K562 (cell line): ENCODE measurements around the gene ARPC1A. TPM values are rescaled to one million over a fixed set of nuclear protein-coding genes. Genes with fewer than 3 reads are reported as not detected.

Experiments
- ARNT ChIP-seq, 2 experiments: fragments of 450-650 bp; IDR thresholded peaks; 2 replicates each; pipeline ENCODE4 v1.6.1; 2016; ENCODE audit warnings: mild to moderate bottlenecking in 1 of 2
- BRD9 ChIP-seq: fragments of 450-650 bp; IDR thresholded peaks from 2 replicates; pipeline ENCODE4 v1.6.1; 2018; ENCODE audit warnings: low read depth; ENCODE audit not compliant: partially characterized antibody
- FUS ChIP-seq: fragments of 200-400 bp; formaldehyde crosslinking; optimal IDR thresholded peaks from 2 replicates; pipeline ENCODE3; 2017; ENCODE audit warnings: low read depth, low read length
- MTA3 ChIP-seq: fragments of 450-650 bp; formaldehyde crosslinking; IDR thresholded peaks from 2 replicates; pipeline ENCODE4 v1.6.1; 2017; ENCODE audit warnings: mild to moderate bottlenecking, borderline replicate concordance
- POLR2AphosphoS2 ChIP-seq: IDR thresholded peaks from 2 replicates; pipeline ENCODE4 v1.6.1; 2012; ENCODE audit warnings: low read length, improper control_type of control experiment
- PYGO2 ChIP-seq: fragments of 450-650 bp; IDR thresholded peaks from 2 replicates; pipeline ENCODE4 v1.6.1; 2016; ENCODE audit warnings: mild to moderate bottlenecking, missing genetic modification characterization, moderate library complexity, missing compliant biosample characterization
- RHOXF2B ChIP-seq: fragments of 250-450 bp; sonication (Bioruptor Pico); conservative IDR thresholded peaks from 2 replicates; pipeline ENCODE4 v1.5.1; 2021
- SMARCA4 ChIP-seq: fragments of 450-650 bp; IDR thresholded peaks from 2 replicates; pipeline ENCODE4 v1.6.1; 2016
- THRAP3 ChIP-seq: fragments of 450-650 bp; IDR thresholded peaks from 2 replicates; pipeline ENCODE4 v1.6.1; 2016; ENCODE audit warnings: mild to moderate bottlenecking, inconsistent platforms, borderline replicate concordance
- ZNF12 ChIP-seq: sonication (generic); formaldehyde crosslinking; IDR thresholded peaks from 2 replicates; pipeline ENCODE4 v1.4.0; 2020; ENCODE audit warnings: mild to moderate bottlenecking, missing genetic modification reagents
- ZNF140 ChIP-seq: fragments of 250-450 bp; sonication (Bioruptor Pico); IDR thresholded peaks from 2 replicates; pipeline ENCODE4 v1.8.0; 2021; ENCODE audit warnings: moderate library complexity, mild to moderate bottlenecking, inconsistent platforms
- ZNF766 ChIP-seq: fragments of 200-800 bp; sonication (Bioruptor generic); conservative IDR thresholded peaks from 2 replicates; pipeline ENCODE4 v1.6.1; 2016; ENCODE audit warnings: missing genetic modification characterization, missing compliant biosample characterization
- polyA plus RNA-seq, 8 experiments: library from polyadenylated mRNA; depleted of rRNA in 4 of 8; stranded (reverse) in 5 of 8; unstranded in 3 of 8; fragments of >200 nt; fragmentation: Nextera tagmentation in 2 of 8; fragmentation: Illumina TruSeq in 1 of 8; extraction: Ambion mirVana in 2 of 8; extraction: Trizol in 1 of 8; gene quantifications; 2 replicates each; pipeline versions ENCODE4 v1.2.1 to v1.2.3, GENCODE V29; 2011 to 2014; ENCODE audit warnings: inconsistent platforms in 1 of 8, missing spikeins in 1 of 8
- total RNA-seq, 7 experiments: library from RNA; depleted of rRNA in 6 of 7; stranded (reverse); fragments of >200 nt in 6 of 7; fragmentation: Illumina TruSeq in 2 of 7; extraction: Trizol in 2 of 7; gene quantifications; 2 replicates each; pipeline versions ENCODE4 v1.2.1 to v1.2.3, GENCODE V29; 2011 to 2021; ENCODE audit warnings: low replicate concordance in 1 of 7
- TF ChIP-seq, protein P1 (sequence below), 2 experiments: fragments of 450-650 bp; IDR thresholded peaks; 2 replicates each; pipeline ENCODE4 v1.6.1; 2016

ARPC1A gene
- total and polyA plus RNA-seq, 9 of the 15 experiments (the other 6 are each of a cell fraction or from before 2014, with no cell fraction given), result 39.5 to 151 (median 86.1) TPM

GRCh38 chr7:99373091-99374066 is 47.7 kb downstream of the ARPC1A start (continued):
- TF ChIP-seq POLR2AphosphoS2 (no peak), FUS (no peak), ZNF12 (CRISPR knock-in tag) (no peak), ZNF140 (CRISPR knock-in tag) (no peak), MTA3 (no peak), RHOXF2B (CRISPR knock-in tag) (no peak), ZNF766 (CRISPR knock-in tag) (0 out of 2 replicates have a peak, but pooled peaks have one; percentile 37), THRAP3 (peak; percentile 59; the same call in 1 of the 2 replicates), SMARCA4 (no peak), BRD9 (no peak), ARNT (IDR thresholded peaks at IDR 0.05) (no peak), PYGO2 (tag) (no peak)
- TF ChIP-seq, protein P1, sequence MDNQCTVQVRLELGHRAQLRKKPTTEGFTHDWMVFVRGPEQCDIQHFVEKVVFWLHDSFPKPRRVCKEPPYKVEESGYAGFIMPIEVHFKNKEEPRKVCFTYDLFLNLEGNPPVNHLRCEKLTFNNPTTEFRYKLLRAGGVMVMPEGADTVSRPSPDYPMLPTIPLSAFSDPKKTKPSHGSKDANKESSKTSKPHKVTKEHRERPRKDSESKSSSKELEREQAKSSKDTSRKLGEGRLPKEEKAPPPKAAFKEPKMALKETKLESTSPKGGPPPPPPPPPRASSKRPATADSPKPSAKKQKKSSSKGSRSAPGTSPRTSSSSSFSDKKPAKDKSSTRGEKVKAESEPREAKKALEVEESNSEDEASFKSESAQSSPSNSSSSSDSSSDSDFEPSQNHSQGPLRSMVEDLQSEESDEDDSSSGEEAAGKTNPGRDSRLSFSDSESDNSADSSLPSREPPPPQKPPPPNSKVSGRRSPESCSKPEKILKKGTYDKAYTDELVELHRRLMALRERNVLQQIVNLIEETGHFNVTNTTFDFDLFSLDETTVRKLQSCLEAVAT (IDR thresholded peaks at IDR 0.05), result peak in 1 of 2 experiments; percentile 83; a peak in 2 of 4 replicates
